H9 (cell line): ENCODE measurements around the gene ARHGEF16. TPM values are rescaled to one million over a fixed set of nuclear protein-coding genes. Genes with fewer than 3 reads are reported as not detected.

Experiments used
- DNase-seq: peaks from one replicate; pipeline ENCODE4 v3.0.0-alpha.2; 2017
- H2AFZ ChIP-seq: one replicate; pipeline ENCODE4 v1.6.1; 2013; ENCODE audit warnings: mild to moderate bottlenecking, low read length, control low read depth, moderate library complexity
- H2AK5ac ChIP-seq: 2 replicates; pipeline ENCODE4 v1.6.1; 2013; ENCODE audit warnings: low read length, control low read depth, mixed read lengths; ENCODE audit not compliant: insufficient read length
- H2BK120ac ChIP-seq: one replicate; pipeline ENCODE4 v1.6.1; 2013; ENCODE audit warnings: low read depth, mild to moderate bottlenecking, low read length, control low read depth, inconsistent platforms; ENCODE audit not compliant: poor library complexity, severe bottlenecking
- H2BK12ac ChIP-seq: 2 replicates; pipeline ENCODE4 v1.6.1; 2013; ENCODE audit warnings: low read length, control low read depth, mixed read lengths, low read depth; ENCODE audit not compliant: insufficient read length
- H2BK15ac ChIP-seq: 2 replicates; pipeline ENCODE4 v1.6.1; 2013; ENCODE audit warnings: low read depth, low read length, control low read depth
- H2BK20ac ChIP-seq: one replicate; pipeline ENCODE4 v1.6.1; 2013; ENCODE audit warnings: low read depth, mild to moderate bottlenecking, low read length, control low read depth, inconsistent platforms; ENCODE audit not compliant: poor library complexity, severe bottlenecking
- H2BK5ac ChIP-seq: 2 replicates; pipeline ENCODE4 v1.6.1; 2013; ENCODE audit warnings: low read length, control low read depth, mixed read lengths; ENCODE audit not compliant: insufficient read length
- H3K14ac ChIP-seq: 2 replicates; pipeline ENCODE4 v1.6.1; 2013; ENCODE audit warnings: low read length, control low read depth; ENCODE audit not compliant: insufficient read depth
- H3K18ac ChIP-seq: 2 replicates; pipeline ENCODE4 v1.6.1; 2013; ENCODE audit warnings: low read depth, mild to moderate bottlenecking, mixed read lengths, low read length, control low read depth; ENCODE audit not compliant: insufficient read length
- H3K23ac ChIP-seq: 2 replicates; pipeline ENCODE4 v1.6.1; 2013; ENCODE audit warnings: low read length, control low read depth, mixed read lengths, low read depth; ENCODE audit not compliant: insufficient read length
- H3K23me2 ChIP-seq: 2 replicates; pipeline ENCODE4 v1.6.1; 2013; ENCODE audit warnings: low read depth, mild to moderate bottlenecking, mixed read lengths, low read length, control low read depth; ENCODE audit not compliant: insufficient read length, poor library complexity, severe bottlenecking
- H3K27ac ChIP-seq: 2 replicates; pipeline ENCODE4 v1.5.1; 2013; ENCODE audit warnings: low read length, control low read depth, mixed read lengths, low read depth; ENCODE audit not compliant: insufficient read length
- H3K27me3 ChIP-seq: 2 replicates; pipeline ENCODE4 v1.6.1; 2013; ENCODE audit warnings: low read length, control low read depth, inconsistent platforms; ENCODE audit not compliant: insufficient read depth
- H3K4ac ChIP-seq: 2 replicates; pipeline ENCODE4 v1.6.1; 2013; ENCODE audit warnings: low read depth, mild to moderate bottlenecking, control low read depth, inconsistent platforms, low read length, moderate library complexity
- H3K4me1 ChIP-seq: 2 replicates; pipeline ENCODE4 v1.6.1; 2013; ENCODE audit warnings: low read length, control low read depth, inconsistent platforms; ENCODE audit not compliant: insufficient read depth
- H3K4me2 ChIP-seq: 2 replicates; pipeline ENCODE4 v1.6.1; 2013; ENCODE audit warnings: low read length, control low read depth, mixed read lengths; ENCODE audit not compliant: insufficient read length, insufficient read depth
- H3K56ac ChIP-seq: 2 replicates; pipeline ENCODE4 v1.6.1; 2013; ENCODE audit warnings: low read depth, mild to moderate bottlenecking, mixed read lengths, low read length, control low read depth; ENCODE audit not compliant: insufficient read length
- H3K79me1 ChIP-seq: 2 replicates; pipeline ENCODE4 v1.6.1; 2013; ENCODE audit warnings: low read depth, mild to moderate bottlenecking, moderate library complexity, low read length, control low read depth, inconsistent platforms; ENCODE audit not compliant: insufficient read depth, poor library complexity, severe bottlenecking
- H3K79me2 ChIP-seq: 2 replicates; pipeline ENCODE4 v1.6.1; 2013; ENCODE audit warnings: low read length, control low read depth, inconsistent platforms; ENCODE audit not compliant: insufficient read depth
- H3K9ac ChIP-seq: 2 replicates; pipeline ENCODE4 v1.6.1; 2013; ENCODE audit warnings: low read length, control low read depth, mixed read lengths; ENCODE audit not compliant: insufficient read length; ENCODE audit errors: extremely low read depth
- H3K9me3 ChIP-seq: one replicate; pipeline ENCODE4 v1.6.1; 2013; ENCODE audit warnings: low read depth, low read length, inconsistent platforms; ENCODE audit not compliant: control insufficient read depth
- H3T11ph ChIP-seq: one replicate; pipeline ENCODE4 v1.6.1; 2013; ENCODE audit warnings: mild to moderate bottlenecking, low read length, control low read depth, inconsistent platforms
- H4K20me1 ChIP-seq: one replicate; pipeline ENCODE4 v1.6.1; 2013; ENCODE audit not compliant: control insufficient read depth, insufficient read length, insufficient read depth
- H4K5ac ChIP-seq: 2 replicates; pipeline ENCODE4 v1.6.1; 2013; ENCODE audit warnings: low read depth, mild to moderate bottlenecking, mixed read lengths, low read length, control low read depth; ENCODE audit not compliant: insufficient read length
- H4K8ac ChIP-seq: replicated peaks from 2 replicates; pipeline ENCODE4 v1.6.1; 2013; ENCODE audit warnings: low read length, control low read depth, mixed read lengths, low read depth; ENCODE audit not compliant: insufficient read length
- H4K91ac ChIP-seq: 2 replicates; pipeline ENCODE4 v1.6.1; 2013; ENCODE audit warnings: low read depth, mild to moderate bottlenecking, moderate library complexity, mixed read lengths, low read length, control low read depth; ENCODE audit not compliant: insufficient read length
- H3K27ac Mint-ChIP-seq, 3 experiments: 2 replicates in 2 of 3; 3 replicates in 1 of 3; pipeline ENCODE4 v1.8.0; 2020 to 2021; ENCODE audit warnings: mixed read lengths in 3 of 3, mild to moderate bottlenecking in 1 of 3, moderate library complexity in 1 of 3
- H3K27me3 Mint-ChIP-seq: 2 replicates; pipeline ENCODE4 v1.8.0; 2021; ENCODE audit warnings: low read depth, mild to moderate bottlenecking, moderate library complexity, mixed read lengths
- H3K36me3 Mint-ChIP-seq, 3 experiments: 2 replicates in 2 of 3; 3 replicates in 1 of 3; pipeline ENCODE4 v1.8.0; 2020 to 2021; ENCODE audit warnings: low read depth in 3 of 3, mixed read lengths in 3 of 3; ENCODE audit not compliant: insufficient read depth in 1 of 3
- H3K4me1 Mint-ChIP-seq, 2 experiments: 2 replicates each; pipeline ENCODE4 v1.8.0; 2020; ENCODE audit warnings: mixed read lengths in 2 of 2
- H3K4me3 Mint-ChIP-seq, 2 experiments: 2 replicates in 1 of 2; 3 replicates in 1 of 2; pipeline ENCODE4 v1.8.0; 2020 to 2021; ENCODE audit warnings: mild to moderate bottlenecking in 2 of 2, mixed read lengths in 2 of 2, moderate library complexity in 1 of 2
- H3K9me3 Mint-ChIP-seq, 2 experiments: 2 replicates in 1 of 2; 3 replicates in 1 of 2; pipeline ENCODE4 v1.8.0; 2020; ENCODE audit warnings: mild to moderate bottlenecking in 2 of 2, mixed read lengths in 2 of 2, moderate library complexity in 1 of 2
- WGBS: extraction: QIAGEN DNeasy Blood & Tissue Kit; methylation state at CpG from one replicate; pipeline ENCODE4 v1.1.7; 2013; ENCODE audit warnings: missing lambda C conversion rate, low lambda C conversion rate, mixed read lengths; ENCODE audit not compliant: insufficient read length; ENCODE audit errors: extremely low coverage; 5-methylcytosine and 5-hydroxymethylcytosine counted together
- total RNA-seq: library from RNA; stranded (reverse); gene quantifications from 2 replicates; pipeline ENCODE4 v1.2.1, GENCODE V29; 2021
- TF ChIP-seq, protein P1 (sequence below): fragments of 200-600 bp; sonication (generic); conservative IDR thresholded peaks from 3 replicates; pipeline ENCODE4 v1.8.0; 2021; ENCODE audit warnings: antibody characterized with exemption, mild to moderate bottlenecking

The ARHGEF16 gene
- total RNA-seq, 1 experiment from 2014 or later = 48.5 TPM

DNA sequence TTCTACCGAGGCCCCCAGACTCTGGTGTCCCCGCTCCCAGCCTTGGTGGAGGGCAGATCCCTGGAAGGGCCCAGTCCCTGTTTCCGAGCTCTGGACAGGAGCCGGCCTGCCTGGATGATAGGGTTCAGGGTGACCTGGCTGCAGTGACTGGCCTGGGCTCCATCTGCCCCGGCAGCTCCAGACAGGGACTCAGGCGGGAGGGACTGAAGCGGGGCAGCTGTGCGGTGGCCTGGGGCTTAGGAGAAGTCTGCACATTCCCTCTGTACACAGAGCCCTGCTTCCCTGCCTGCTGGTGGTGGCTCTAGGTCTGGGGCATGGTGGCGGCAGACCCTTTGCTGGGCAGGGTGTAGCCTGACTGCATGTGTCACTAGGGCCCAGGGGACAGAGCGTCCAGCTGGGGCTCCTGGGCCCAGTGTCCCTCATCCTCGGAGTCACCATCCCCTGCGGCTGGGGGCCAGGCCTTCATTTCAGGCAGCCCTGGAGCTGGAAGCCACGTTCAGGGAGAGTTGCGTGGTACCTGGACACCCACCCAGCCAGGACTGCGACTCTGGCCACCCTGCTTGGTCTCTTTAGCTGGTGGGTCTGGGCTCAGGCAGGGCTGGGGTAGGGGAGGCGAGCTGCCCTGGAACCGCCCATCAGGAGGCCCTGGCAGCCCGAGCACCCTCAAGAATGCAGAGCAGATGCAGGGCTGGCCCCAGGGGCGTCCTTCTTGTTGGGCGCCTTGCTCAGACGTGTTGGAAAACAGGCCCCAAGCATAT lies 9.6 kb downstream of the ARHGEF16 start:
- Histone ChIP-seq H3K23me2 (no peaks in the 10 kb centered on the region), H2AK5ac (no peak overlapping the region), H3T11ph (no peak overlapping the region), H3K9ac (no peak overlapping the region), H3K27me3 (no peaks in the 10 kb centered on the region), H2BK5ac (no peak overlapping the region), H4K91ac (no peak overlapping the region), H3K18ac (no peak overlapping the region), H4K20me1 (peaks cover 2% of the 10 kb centered on the region), H3K27ac (no peak overlapping the region), H2AFZ (no peak overlapping the region), H2BK120ac (no peak overlapping the region), H3K79me2 (no peaks in the 10 kb centered on the region), H3K23ac (no peak overlapping the region), H3K14ac (no peak overlapping the region), H3K4me2 (no peak overlapping the region), H3K4me1 (no peaks in the 10 kb centered on the region), H3K9me3 (no peaks in the 10 kb centered on the region), H4K8ac (no peak overlapping the region), H3K79me1 (no peaks in the 10 kb centered on the region), H4K5ac (no peak overlapping the region), H2BK20ac (no peak overlapping the region), H3K4ac (no peak overlapping the region), H3K56ac (no peak overlapping the region), H2BK15ac (no peak overlapping the region), H2BK12ac (no peak overlapping the region)
- Mint-ChIP-seq H3K27ac (no peak overlapping the region), H3K9me3 (no peaks in the 10 kb centered on the region), H3K36me3 (peaks cover 0 to 24% (median 6%) of the 10 kb centered on the region in 3 experiments; a peak in 4 of 7 replicates), H3K4me3 (no peak overlapping the region), H3K4me1 (peaks cover 9 to 12% of the 10 kb centered on the region in 2 experiments; a peak in 3 of 4 replicates), H3K27me3 (no peaks in the 10 kb centered on the region)
- DNase-seq = no peak
- WGBS = no CpG with 5 or more reads among the region's 21 CpGs
- TF ChIP-seq, protein P1, sequence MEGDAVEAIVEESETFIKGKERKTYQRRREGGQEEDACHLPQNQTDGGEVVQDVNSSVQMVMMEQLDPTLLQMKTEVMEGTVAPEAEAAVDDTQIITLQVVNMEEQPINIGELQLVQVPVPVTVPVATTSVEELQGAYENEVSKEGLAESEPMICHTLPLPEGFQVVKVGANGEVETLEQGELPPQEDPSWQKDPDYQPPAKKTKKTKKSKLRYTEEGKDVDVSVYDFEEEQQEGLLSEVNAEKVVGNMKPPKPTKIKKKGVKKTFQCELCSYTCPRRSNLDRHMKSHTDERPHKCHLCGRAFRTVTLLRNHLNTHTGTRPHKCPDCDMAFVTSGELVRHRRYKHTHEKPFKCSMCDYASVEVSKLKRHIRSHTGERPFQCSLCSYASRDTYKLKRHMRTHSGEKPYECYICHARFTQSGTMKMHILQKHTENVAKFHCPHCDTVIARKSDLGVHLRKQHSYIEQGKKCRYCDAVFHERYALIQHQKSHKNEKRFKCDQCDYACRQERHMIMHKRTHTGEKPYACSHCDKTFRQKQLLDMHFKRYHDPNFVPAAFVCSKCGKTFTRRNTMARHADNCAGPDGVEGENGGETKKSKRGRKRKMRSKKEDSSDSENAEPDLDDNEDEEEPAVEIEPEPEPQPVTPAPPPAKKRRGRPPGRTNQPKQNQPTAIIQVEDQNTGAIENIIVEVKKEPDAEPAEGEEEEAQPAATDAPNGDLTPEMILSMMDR = no peak
